ENCODE data around the gene OR1A1. TPM values are rescaled to one million over a fixed set of nuclear protein-coding genes. Genes with fewer than 3 reads are reported as not detected.
"Not testable (repeated sequence)": the region's sequence is repeated elsewhere in the genome, so short reads cannot be mapped to it uniquely, and the experiment has no call there.

The OR1A1 gene
- total RNA-seq, 6 experiments from 2014 or later: not detected

DNA sequence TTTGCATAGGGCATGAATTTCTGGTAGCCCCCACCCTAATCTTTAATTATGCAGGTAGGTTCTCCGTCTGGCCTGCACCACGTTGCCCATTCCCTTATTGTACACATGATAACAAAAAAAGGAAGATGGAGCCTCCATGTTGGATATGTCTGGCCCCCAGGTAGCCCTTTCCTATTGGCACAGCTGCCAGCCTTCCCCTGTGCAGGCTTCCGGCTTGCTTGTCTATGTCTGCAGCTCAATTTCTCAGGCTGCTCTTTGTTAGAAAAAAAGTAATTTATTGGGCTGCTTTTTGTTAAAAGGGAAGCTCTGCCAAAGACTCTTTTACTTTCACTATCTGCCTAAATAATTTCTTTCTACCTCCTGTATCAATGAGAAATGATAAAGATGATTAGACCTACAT lies 5.5 kb downstream of the OR1A1 start:
- no peaks in the 10 kb centered on the region for H3K9me3 ChIP-seq
- no peak overlapping the region for H3K27ac ChIP-seq
- H3K4me1 ChIP-seq: no peaks in the 10 kb centered on the region
- H3K27me3 ChIP-seq: no peaks in the 10 kb centered on the region
- intact Hi-C loops (cut with DNase I): no loop called here
- no peak overlapping the region for H3K4me3 ChIP-seq
- H3K36me3 ChIP-seq: no peaks in the 10 kb centered on the region
- TF ChIP-seq, protein P1, sequence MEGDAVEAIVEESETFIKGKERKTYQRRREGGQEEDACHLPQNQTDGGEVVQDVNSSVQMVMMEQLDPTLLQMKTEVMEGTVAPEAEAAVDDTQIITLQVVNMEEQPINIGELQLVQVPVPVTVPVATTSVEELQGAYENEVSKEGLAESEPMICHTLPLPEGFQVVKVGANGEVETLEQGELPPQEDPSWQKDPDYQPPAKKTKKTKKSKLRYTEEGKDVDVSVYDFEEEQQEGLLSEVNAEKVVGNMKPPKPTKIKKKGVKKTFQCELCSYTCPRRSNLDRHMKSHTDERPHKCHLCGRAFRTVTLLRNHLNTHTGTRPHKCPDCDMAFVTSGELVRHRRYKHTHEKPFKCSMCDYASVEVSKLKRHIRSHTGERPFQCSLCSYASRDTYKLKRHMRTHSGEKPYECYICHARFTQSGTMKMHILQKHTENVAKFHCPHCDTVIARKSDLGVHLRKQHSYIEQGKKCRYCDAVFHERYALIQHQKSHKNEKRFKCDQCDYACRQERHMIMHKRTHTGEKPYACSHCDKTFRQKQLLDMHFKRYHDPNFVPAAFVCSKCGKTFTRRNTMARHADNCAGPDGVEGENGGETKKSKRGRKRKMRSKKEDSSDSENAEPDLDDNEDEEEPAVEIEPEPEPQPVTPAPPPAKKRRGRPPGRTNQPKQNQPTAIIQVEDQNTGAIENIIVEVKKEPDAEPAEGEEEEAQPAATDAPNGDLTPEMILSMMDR (IDR thresholded peaks at IDR 0.05): no peak
- no peak for TF ChIP-seq POLR2A (IDR thresholded peaks at IDR 0.05)
- DNase-seq (no peak), ATAC-seq (no peak)
- WGBS (ENCODE audit: insufficient coverage, low coverage, low lambda C conversion rate, missing lambda C conversion rate): 25% methylated on average over 3 of the region's 3 CpGs

DNA sequence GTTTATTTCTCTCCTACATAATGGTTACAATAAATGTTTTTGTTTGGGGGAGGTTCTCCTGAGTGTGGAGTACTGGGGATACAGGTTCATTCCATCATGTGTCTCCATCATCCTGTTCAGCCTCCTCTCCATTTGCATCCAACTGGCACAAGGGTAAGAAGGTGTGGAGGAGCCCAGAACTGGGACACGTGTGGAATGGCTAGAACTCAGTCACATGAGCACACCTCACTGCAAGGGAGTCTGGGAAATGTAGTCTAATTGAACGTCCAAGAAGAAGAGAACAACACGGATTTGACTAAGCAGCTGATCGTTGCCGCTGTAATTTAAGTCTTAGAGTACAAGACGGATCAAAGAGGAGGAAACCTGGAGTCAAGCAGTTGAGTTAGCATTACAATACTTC lies 6.1 kb downstream of the OR1A1 start:
- ATAC-seq: no peak
- 47% methylated on average over 6 of the region's 6 CpGs for WGBS (ENCODE audit: insufficient coverage, low coverage, low lambda C conversion rate, missing lambda C conversion rate)
- no peaks in the 10 kb centered on the region for H3K36me3 ChIP-seq
- H3K9me3 ChIP-seq: no peaks in the 10 kb centered on the region
- TF ChIP-seq, protein P1 (IDR thresholded peaks at IDR 0.05): no peak
- no peak for TF ChIP-seq POLR2A (IDR thresholded peaks at IDR 0.05)
- H3K27me3 ChIP-seq: no peaks in the 10 kb centered on the region
- intact Hi-C loops (cut with DNase I): no loop called here
- no peak overlapping the region for H3K4me3 ChIP-seq
- no peak for DNase-seq
- no peak overlapping the region for H3K27ac ChIP-seq
- H3K4me1 ChIP-seq: no peaks in the 10 kb centered on the region

DNA sequence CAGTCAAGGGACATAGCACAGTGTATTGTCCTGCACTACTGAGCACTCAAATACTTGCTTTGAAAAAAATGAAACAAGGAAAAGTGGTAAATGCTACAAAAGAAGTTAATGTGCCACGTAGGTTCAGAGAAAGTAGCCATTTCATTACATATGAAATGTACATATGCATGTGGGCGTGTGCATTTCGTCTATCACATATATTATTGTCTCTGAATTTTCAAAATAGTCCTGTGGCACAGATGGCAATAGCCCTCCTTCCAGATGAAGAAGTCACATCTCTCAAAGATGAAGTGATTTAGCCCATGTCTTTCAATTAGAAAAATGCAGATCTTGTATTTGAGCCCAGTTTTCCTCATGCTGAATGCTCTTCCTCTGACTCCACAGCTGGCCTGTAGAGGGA lies 12.5 kb downstream of the OR1A1 start:
- H3K27me3 ChIP-seq; intact Hi-C loops (cut with DNase I); ATAC-seq; H3K4me3 ChIP-seq; H3K9me3 ChIP-seq; H3K36me3 ChIP-seq; H3K27ac ChIP-seq; DNase-seq; H3K4me1 ChIP-seq: not testable (repeated sequence)
- WGBS (ENCODE audit: insufficient coverage, low coverage, low lambda C conversion rate, missing lambda C conversion rate): 41% methylated on average over 3 of the region's 3 CpGs

DNA sequence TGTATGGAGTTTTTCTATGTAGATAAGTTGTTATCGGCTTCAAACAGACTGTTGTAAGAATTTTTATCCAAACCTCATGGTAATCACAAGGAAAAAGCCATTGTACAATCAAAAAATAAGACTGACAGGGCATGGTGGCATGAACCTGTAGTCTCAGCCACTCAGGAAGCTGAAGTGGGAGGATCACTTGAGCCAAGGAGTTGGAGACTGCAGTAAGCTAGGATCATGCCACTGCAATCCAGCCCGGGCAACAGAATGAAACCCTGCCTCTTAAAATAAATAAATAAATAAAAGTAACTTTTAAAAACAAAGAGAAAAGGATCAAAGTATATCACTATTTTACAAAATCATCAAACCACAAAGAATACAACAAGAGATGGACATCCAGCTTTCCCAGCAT lies 14.4 kb downstream of the OR1A1 start:
- intact Hi-C loops (cut with DNase I): no loop called here
- Histone ChIP-seq H3K4me1 (no peaks in the 10 kb centered on the region), H3K27me3 (no peaks in the 10 kb centered on the region), H3K36me3 (no peaks in the 10 kb centered on the region), H3K4me3 (no peak overlapping the region), H3K27ac (no peak overlapping the region), H3K9me3 (no peaks in the 10 kb centered on the region)
- 89% methylated on average over 2 of the region's 2 CpGs for WGBS (ENCODE audit: insufficient coverage, low coverage, low lambda C conversion rate, missing lambda C conversion rate)
- ATAC-seq (no peak), DNase-seq (no peak)
- TF ChIP-seq POLR2A (IDR thresholded peaks at IDR 0.05): no peak
- TF ChIP-seq, protein P1 (IDR thresholded peaks at IDR 0.05): no peak

DNA sequence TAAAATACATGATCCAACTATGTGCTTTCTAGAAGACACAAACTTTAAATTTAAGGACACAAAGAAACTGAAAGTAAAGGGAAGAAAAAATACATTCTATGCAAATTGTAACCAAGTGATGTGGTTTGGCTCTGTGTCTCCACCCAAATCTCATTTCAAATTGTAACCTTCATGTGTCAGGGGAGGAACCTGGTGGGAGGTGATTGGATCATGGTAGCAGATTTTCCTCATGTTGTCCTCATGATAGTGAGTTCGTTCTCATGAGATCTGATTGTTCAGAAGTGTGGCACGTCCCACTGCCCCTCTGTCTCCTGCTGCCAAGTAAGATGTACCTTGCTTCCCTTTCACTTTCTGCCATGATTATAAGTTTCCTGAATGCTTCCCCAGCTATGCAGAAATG lies 15.0 kb downstream of the OR1A1 start:
- no peak overlapping the region for H3K4me3 ChIP-seq
- no peaks in the 10 kb centered on the region for H3K36me3 ChIP-seq
- intact Hi-C loops (cut with DNase I): no loop called here
- TF ChIP-seq, protein P1 (IDR thresholded peaks at IDR 0.05): no peak
- TF ChIP-seq POLR2A (IDR thresholded peaks at IDR 0.05): no peak
- ATAC-seq (no peak), DNase-seq (no peak)
- H3K27ac ChIP-seq: no peak overlapping the region
- no peaks in the 10 kb centered on the region for H3K9me3 ChIP-seq
- H3K27me3 ChIP-seq: no peaks in the 10 kb centered on the region
- no peaks in the 10 kb centered on the region for H3K4me1 ChIP-seq
- WGBS (ENCODE audit: insufficient coverage, low coverage, low lambda C conversion rate, missing lambda C conversion rate): 35% methylated on average over 2 of the region's 2 CpGs

DNA sequence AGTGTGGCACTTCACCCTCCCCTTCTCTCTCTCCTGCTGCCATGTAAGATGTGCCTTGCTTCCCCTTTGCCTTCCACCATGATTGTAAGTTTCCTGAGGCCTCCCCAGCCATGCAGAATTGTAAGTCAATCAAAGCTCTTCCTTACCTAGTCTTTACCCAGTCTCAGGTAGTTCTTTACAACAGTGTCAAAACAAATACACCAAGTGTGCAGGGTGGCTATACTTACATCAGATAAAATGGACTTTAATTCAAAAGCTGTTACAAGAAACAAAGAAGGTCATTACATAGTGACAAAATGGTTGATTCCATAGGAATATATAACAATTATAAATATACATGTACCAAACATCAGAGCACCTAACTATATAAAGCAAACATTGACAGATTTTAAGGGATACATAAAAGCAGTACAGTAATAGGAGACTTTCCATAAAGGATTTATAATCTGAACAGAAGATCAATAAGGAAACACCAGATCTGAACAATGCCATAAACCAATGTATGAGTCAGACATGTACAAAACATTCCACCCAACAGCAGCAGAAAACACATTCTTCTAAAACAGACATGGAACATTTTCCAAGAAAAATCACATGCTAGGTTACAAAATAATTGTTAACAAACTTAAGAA lies 17.4 kb downstream of the OR1A1 start:
- H3K9me3 ChIP-seq; H3K36me3 ChIP-seq; H3K4me3 ChIP-seq; DNase-seq; intact Hi-C loops (cut with DNase I); H3K4me1 ChIP-seq; H3K27me3 ChIP-seq; ATAC-seq; H3K27ac ChIP-seq: not testable (repeated sequence)

DNA sequence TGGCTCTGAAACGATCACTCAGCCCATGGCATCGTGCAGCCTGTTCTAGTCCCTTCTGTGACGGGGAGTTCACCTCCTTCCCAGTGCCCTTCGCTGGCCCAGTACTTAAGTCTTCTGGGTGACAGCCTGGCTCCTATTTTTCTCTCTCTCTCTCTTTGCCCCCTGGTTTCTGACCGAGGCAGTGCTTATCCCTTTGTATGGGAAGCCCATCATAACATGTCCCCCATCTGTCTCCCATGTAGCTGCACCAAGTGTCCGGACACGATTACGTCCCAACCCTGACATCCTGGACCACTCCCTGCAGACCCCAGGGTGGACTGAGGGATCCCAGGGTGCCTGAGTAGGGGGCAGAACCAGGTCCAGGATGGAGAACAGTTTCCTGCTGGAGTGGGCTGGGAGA lies 24.8 kb downstream of the OR1A1 start:
- H3K9me3 ChIP-seq; DNase-seq; H3K4me3 ChIP-seq; intact Hi-C loops (cut with DNase I); H3K36me3 ChIP-seq; H3K4me1 ChIP-seq; ATAC-seq; H3K27me3 ChIP-seq; H3K27ac ChIP-seq: not testable (repeated sequence)
- 74% methylated on average over 3 of the region's 8 CpGs for WGBS (ENCODE audit: insufficient coverage, low coverage, low lambda C conversion rate, missing lambda C conversion rate)

DNA sequence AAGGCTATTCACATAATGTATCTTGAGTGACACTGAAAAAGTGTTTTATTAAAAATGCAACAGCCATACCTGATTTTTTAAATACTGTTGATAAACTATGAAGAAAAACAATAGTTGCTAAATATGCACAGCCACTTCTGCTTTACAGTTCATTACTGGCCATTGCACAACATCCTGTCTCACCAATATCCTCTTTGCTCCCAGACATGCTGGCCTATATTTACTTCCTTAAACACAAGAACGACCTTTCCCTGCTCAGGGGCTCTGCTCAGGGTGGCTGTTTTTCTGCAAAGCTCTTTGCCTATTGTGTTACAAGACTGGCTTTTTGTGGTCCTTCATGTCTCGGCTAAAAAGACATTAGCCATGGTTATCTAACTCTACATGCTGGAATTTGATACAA lies 31.2 kb downstream of the OR1A1 start:
- H3K27ac ChIP-seq; H3K4me1 ChIP-seq; DNase-seq; intact Hi-C loops (cut with DNase I); H3K9me3 ChIP-seq; H3K36me3 ChIP-seq; H3K4me3 ChIP-seq; H3K27me3 ChIP-seq: not testable (repeated sequence)
- ATAC-seq: peak; percentile 49 to 94 (median 78)
- 10% methylated on average over 2 of the region's 2 CpGs for WGBS (ENCODE audit: insufficient coverage, low coverage, low lambda C conversion rate, missing lambda C conversion rate)

Measured in right lobe of liver (tissue), 6 donors.